GM21619 (cell line): ENCODE results near the gene GUCY2D.
"Not testable (repeated sequence)": the region's sequence is repeated elsewhere in the genome, so short reads cannot be mapped to it uniquely, and the experiment has no call there.

Experiments
- ATAC-seq: cut with Tn5 transposase; IDR thresholded peaks from one replicate; pipeline ENCODE4 v1.9.1; 2021; ENCODE audit not compliant: unreplicated experiment

GUCY2D gene

GRCh38 chr17:8044819-8045810 lies 42.7 kb downstream of the GUCY2D start:
- ATAC-seq: no peak

GRCh38 chr17:8046306-8046928 lies 44.0 kb downstream of the GUCY2D start:
- ATAC-seq: no peak

GRCh38 chr17:8046929-8047768 lies 44.7 kb downstream of the GUCY2D start:
- ATAC-seq: no peak

GRCh38 chr17:8047769-8048110 lies 45.3 kb downstream of the GUCY2D start:
- ATAC-seq: no peak

- no peak for ATAC-seq
Measured at GRCh38 chr17:8048236-8048635, 45.8 kb downstream of the GUCY2D start.

- ATAC-seq: no peak
Measured at GRCh38 chr17:8048736-8049135, 46.3 kb downstream of the GUCY2D start.

GRCh38 chr17:8051831-8052230 lies 49.4 kb downstream of the GUCY2D start:
- no peak for ATAC-seq

GRCh38 chr17:8052256-8053252 lies 50.1 kb downstream of the GUCY2D start:
- no peak for ATAC-seq

GRCh38 chr17:8053600-8053999 lies 51.2 kb downstream of the GUCY2D start:
- ATAC-seq: no peak

GRCh38 chr17:8055851-8056231 lies 53.4 kb downstream of the GUCY2D start:
- ATAC-seq: no peak

- peak; percentile 58 for ATAC-seq
Measured at GRCh38 chr17:8056232-8056975, 54.0 kb downstream of the GUCY2D start.

- ATAC-seq: no peak
Measured at GRCh38 chr17:8056976-8057625, 54.7 kb downstream of the GUCY2D start.

- ATAC-seq: no peak
Measured at GRCh38 chr17:8057691-8058114, 55.3 kb downstream of the GUCY2D start.

- ATAC-seq: no peak
Measured at GRCh38 chr17:8059131-8059530, 56.7 kb downstream of the GUCY2D start.

GRCh38 chr17:8060274-8060673 lies 57.9 kb downstream of the GUCY2D start:
- ATAC-seq: no peak

GRCh38 chr17:8061851-8062250 lies 59.4 kb downstream of the GUCY2D start:
- not testable (repeated sequence) for ATAC-seq

- ATAC-seq: no peak
Measured at GRCh38 chr17:8062435-8062806, 60.0 kb downstream of the GUCY2D start.

GRCh38 chr17:8062807-8063483 lies 60.5 kb downstream of the GUCY2D start:
- ATAC-seq: no peak
